ENCODE measurements around the gene UBE2J2. TPM values are rescaled to one million over a fixed set of nuclear protein-coding genes. Genes with fewer than 3 reads are reported as not detected.

Gene UBE2J2
- total RNA-seq, 2 experiments from 2014 or later, result 48.5 to 49.7 TPM

DNA sequence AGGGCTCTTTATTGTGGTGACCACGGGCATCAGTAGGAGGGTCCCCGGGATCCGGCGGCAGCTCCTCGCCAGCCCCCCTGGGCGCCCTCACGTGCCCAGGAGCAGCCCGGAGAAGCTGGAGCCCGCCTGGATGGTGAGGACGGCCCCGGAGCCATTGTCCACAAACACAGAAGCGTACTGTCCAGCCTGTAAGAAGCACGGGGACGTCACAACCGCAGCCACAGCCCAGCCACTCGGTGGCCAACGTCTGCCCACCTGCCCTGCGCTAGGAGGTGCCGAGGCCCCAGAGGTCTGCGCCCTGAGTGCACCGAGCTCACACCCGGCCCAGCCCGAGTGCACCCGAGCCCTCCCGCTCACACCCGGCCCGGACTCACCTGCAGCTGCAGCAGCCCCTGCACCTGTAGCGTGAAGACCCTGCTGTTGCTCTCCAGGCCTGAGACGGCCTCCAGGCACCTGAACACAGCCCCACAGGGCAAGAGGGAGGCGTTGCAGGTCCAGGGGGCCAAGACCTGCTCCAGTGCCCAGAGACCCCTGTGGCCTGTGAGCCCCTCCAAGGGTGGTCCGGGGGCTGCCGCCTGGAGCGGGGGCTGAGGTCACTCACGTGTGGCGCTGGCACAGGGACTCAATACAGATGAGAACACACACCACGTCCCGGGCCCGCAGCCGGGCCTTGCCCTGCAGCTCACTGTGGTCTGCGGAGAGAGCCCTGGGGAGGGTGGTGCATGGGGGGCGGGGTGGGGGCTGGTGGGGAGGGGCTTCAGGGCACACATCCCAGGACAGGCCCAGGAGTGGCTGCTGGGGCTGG, 31.0 kb downstream of the UBE2J2 start:
- Mint-ChIP-seq H3K9me3 (no peaks in the 10 kb centered on the region), H3K4me1 (ENCODE audit: low read depth) (no peaks in the 10 kb centered on the region), H3K36me3 (ENCODE audit: low read depth) (no peaks in the 10 kb centered on the region), H3K4me3 (no peak overlapping the region), H3K27me3 (ENCODE audit: low read depth) (peaks cover 5% of the 10 kb centered on the region), H3K27ac (no peak overlapping the region)
- CTCF ChIA-PET, result interaction anchor here (0.8 to 1.2 kb wide), 2 partner anchors 8 to 120 kb away, joined by 3 to 4 read pairs; no protein-coding TSS in a partner anchor
- intact Hi-C loops (cut with micrococcal nuclease), result no loop called here
- no peak for DNase-seq

DNA sequence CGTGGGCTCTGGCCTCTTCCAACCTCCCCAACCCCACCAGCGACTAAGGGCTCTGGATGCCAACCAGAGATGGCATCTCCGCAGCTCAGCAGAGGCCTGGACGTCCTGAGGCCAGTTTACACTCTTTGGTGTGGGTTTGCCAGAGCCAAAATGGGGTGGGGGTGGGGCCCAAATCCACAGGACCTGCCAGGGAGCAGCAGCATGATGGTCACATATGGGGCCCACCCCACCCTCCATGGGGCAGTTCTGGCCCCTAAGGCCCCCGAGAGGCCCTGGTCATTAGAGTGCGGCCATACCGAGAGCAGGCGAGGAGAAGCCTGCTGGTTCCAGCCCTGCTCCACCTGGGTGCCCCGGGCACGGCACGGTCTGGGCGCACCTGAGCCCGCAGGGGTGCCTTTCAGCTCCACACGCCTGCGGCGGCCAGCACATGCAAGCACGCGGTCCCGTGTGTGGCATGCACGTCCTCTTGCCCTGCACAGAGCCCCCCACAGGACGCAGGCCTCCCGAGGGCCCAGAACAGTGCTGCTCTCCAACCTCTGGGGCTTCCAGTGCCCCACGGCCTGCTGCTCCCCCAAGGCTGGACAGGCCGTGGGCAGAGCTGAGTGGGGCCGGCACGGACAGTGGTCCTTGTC, 31.9 kb downstream of the UBE2J2 start:
- peaks cover 5% of the 10 kb centered on the region for H3K27me3 Mint-ChIP-seq (ENCODE audit: low read depth)
- no peak for DNase-seq
- no peak overlapping the region for H3K27ac Mint-ChIP-seq
- intact Hi-C loops (cut with micrococcal nuclease), result no loop called here
- CTCF ChIA-PET, result interaction anchor here (0.8 to 1.2 kb wide), 2 partner anchors 9 to 119 kb away, joined by 3 to 4 read pairs; no protein-coding TSS in a partner anchor
- no peak overlapping the region for H3K4me3 Mint-ChIP-seq
- no peaks in the 10 kb centered on the region for H3K36me3 Mint-ChIP-seq (ENCODE audit: low read depth)
- H3K4me1 Mint-ChIP-seq (ENCODE audit: low read depth), result no peaks in the 10 kb centered on the region
- no peaks in the 10 kb centered on the region for H3K9me3 Mint-ChIP-seq

DNA sequence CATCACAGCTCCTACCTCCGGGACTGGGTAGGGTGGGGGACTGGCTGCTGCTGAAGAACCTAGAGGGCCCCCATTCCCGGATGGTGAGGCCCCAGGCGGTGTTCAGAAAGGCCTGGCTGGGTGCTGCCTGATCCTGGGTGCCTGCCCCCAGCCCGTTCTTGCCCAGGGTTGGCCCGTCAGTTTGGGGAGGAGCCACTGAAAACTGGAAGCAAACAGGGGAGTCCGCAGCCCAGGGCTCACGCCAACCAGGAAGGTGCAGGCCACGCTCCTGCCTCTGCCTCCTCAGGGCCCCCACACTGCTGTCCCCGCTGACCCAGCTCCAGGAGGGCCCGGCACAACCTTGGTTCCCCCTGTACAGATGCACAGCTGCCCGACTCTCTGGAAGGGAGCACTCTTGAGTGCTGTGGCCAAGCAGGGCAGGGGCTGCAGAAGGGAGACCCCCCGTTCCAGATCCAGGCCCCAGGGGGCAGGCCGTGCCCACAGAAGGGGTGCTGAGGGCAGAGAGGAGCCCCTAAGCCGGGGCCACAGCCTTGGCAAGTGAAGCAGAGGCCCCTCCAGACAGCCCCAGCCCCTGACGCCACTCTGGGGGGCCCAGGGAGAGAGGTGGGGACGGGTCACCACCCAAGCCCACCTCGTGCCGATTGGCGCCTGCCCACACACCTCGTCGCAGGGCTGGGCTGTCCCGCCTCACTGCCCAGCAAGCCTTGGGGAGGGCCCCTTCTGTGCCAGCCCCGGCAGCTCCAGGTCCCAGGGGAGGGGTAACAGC, 32.6 kb downstream of the UBE2J2 start:
- Mint-ChIP-seq H3K4me1 (ENCODE audit: low read depth) (no peaks in the 10 kb centered on the region), H3K9me3 (no peaks in the 10 kb centered on the region), H3K27me3 (ENCODE audit: low read depth) (peaks cover 4% of the 10 kb centered on the region), H3K36me3 (ENCODE audit: low read depth) (no peaks in the 10 kb centered on the region), H3K27ac (no peak overlapping the region), H3K4me3 (no peak overlapping the region)
- intact Hi-C loops (cut with micrococcal nuclease), result no loop called here
- CTCF ChIA-PET, result no interaction called here
- no peak for DNase-seq

- Mint-ChIP-seq H3K4me3 (no peak overlapping the region), H3K27ac (no peak overlapping the region), H3K9me3 (no peaks in the 10 kb centered on the region), H3K36me3 (ENCODE audit: low read depth) (no peaks in the 10 kb centered on the region), H3K4me1 (ENCODE audit: low read depth) (no peaks in the 10 kb centered on the region), H3K27me3 (ENCODE audit: low read depth) (peaks cover 3% of the 10 kb centered on the region)
- intact Hi-C loops (cut with micrococcal nuclease), result no loop called here
- DNase-seq, result no peak
- CTCF ChIA-PET, result no interaction called here
Observed at GRCh38 chr1:1240348-1240732, 33.3 kb downstream of the UBE2J2 start.

GRCh38 chr1:1239614-1240347, 33.9 kb downstream of the UBE2J2 start:
- Mint-ChIP-seq H3K36me3 (ENCODE audit: low read depth) (no peaks in the 10 kb centered on the region), H3K4me3 (no peak overlapping the region), H3K27me3 (ENCODE audit: low read depth) (peaks cover 3% of the 10 kb centered on the region), H3K27ac (no peak overlapping the region), H3K9me3 (no peaks in the 10 kb centered on the region), H3K4me1 (ENCODE audit: low read depth) (no peaks in the 10 kb centered on the region)
- CTCF ChIA-PET, result interaction anchor here (0.6 to 0.8 kb wide), 2 partner anchors 117 to 130 kb away, joined by 3 to 4 read pairs; no protein-coding TSS in a partner anchor
- intact Hi-C loops (cut with micrococcal nuclease), result loop anchor here (10.0 kb wide), 1 partner anchor 205 kb away; no protein-coding TSS in a partner anchor
- DNase-seq, result no peak

DNA sequence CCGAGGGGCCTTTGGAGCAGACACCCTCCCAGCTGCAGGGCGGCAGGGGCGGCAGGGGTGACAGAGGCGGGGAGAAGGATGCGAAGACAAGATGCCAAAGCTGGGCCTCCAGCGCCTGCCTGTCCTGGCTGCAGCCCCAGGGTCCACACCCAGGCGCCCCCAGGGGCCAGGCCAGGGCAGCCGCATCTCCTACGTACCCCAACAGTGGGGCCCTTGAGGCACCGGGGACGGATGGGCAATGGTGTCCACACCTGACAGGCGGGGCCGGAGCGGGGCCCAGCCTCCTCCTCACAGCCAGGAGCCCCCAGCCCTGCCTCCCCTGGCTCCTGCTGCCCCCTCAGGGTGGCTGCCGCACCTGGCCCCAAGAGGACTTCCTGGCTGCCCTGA, 34.4 kb downstream of the UBE2J2 start:
- peaks cover 3% of the 10 kb centered on the region for H3K27me3 Mint-ChIP-seq (ENCODE audit: low read depth)
- peaks cover 5% of the 10 kb centered on the region for H3K4me1 Mint-ChIP-seq (ENCODE audit: low read depth)
- intact Hi-C loops (cut with micrococcal nuclease), result loop anchor here (10.0 kb wide), 1 partner anchor 204 kb away; no protein-coding TSS in a partner anchor
- H3K27ac Mint-ChIP-seq, result no peak overlapping the region
- H3K36me3 Mint-ChIP-seq (ENCODE audit: low read depth), result peaks cover 2% of the 10 kb centered on the region
- no peaks in the 10 kb centered on the region for H3K9me3 Mint-ChIP-seq
- no peak overlapping the region for H3K4me3 Mint-ChIP-seq
- DNase-seq, result no peak
- CTCF ChIA-PET, result interaction anchor here (0.6 to 0.8 kb wide), 2 partner anchors 117 to 130 kb away, joined by 3 to 4 read pairs; no protein-coding TSS in a partner anchor

GRCh38 chr1:1238702-1239178, 34.9 kb downstream of the UBE2J2 start:
- Mint-ChIP-seq H3K4me1 (ENCODE audit: low read depth) (peaks cover 10% of the 10 kb centered on the region), H3K27me3 (ENCODE audit: low read depth) (peaks cover 3% of the 10 kb centered on the region), H3K9me3 (no peaks in the 10 kb centered on the region), H3K4me3 (no peak overlapping the region), H3K36me3 (ENCODE audit: low read depth) (peaks cover 6% of the 10 kb centered on the region), H3K27ac (no peak overlapping the region)
- intact Hi-C loops (cut with micrococcal nuclease), result loop anchor here (10.0 kb wide), 1 partner anchor 204 kb away; no protein-coding TSS in a partner anchor
- CTCF ChIA-PET, result interaction anchor here (0.7 to 0.8 kb wide), 2 partner anchors 116 to 117 kb away, joined by 3 to 4 read pairs; no protein-coding TSS in a partner anchor
- no peak for DNase-seq

DNA sequence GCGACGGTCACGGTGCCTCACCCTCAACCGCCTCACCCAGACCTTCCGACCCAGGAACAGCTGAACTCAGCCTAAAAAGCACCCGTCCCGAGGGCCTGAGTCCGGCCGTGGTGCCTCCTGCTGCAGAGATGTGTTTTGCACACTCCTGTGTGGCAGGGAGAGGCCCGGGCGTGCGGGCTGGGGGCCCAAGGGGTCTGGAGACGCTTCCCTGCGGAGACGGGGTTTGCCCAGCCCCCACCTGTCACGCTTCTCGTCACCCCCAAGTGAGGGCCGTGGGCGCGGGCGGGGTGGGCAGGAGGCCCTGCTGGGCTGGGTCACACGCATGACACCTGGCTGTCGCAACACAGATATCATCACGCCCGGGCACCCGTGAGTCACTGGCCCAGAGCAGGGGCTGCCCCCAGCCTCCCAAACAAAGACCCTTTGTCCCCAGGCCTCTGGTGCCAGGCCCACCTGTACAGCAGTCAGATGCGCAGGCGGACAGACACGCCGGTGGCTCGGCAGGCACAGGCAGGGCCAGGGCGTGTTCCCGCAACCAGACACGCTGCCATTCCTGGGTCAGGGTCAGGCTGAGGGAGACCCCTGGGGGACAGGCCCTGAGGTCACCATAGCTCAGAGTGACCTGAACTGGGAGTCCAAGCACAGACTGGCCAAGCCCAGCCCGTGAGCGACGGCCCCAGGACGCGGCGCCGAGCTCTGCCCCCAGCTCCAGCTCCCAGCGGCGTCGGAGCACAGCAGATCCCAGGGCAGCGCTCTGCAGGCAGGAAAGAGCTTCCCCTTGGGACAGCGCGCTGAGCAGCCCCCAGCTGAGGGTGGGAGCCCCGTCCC, 35.6 kb downstream of the UBE2J2 start:
- intact Hi-C loops (cut with micrococcal nuclease), result loop anchor here (10.0 kb wide), 1 partner anchor 203 kb away; no protein-coding TSS in a partner anchor
- Mint-ChIP-seq H3K36me3 (ENCODE audit: low read depth) (peaks cover 10% of the 10 kb centered on the region), H3K9me3 (no peaks in the 10 kb centered on the region), H3K4me1 (ENCODE audit: low read depth) (peaks cover 14% of the 10 kb centered on the region), H3K4me3 (no peak overlapping the region), H3K27ac (no peak overlapping the region), H3K27me3 (ENCODE audit: low read depth) (peaks cover 3% of the 10 kb centered on the region)
- CTCF ChIA-PET, result interaction anchor here (0.7 to 0.9 kb wide), 2 partner anchors 116 to 117 kb away, joined by 3 read pairs; no protein-coding TSS in a partner anchor
- no peak for DNase-seq

- CTCF ChIA-PET, result interaction anchor here (0.6 to 0.9 kb wide), 2 partner anchors 84 to 116 kb away, joined by 3 read pairs; no protein-coding TSS in a partner anchor
- Mint-ChIP-seq H3K4me3 (no peak overlapping the region), H3K27me3 (ENCODE audit: low read depth) (peaks cover 3% of the 10 kb centered on the region), H3K36me3 (ENCODE audit: low read depth) (peaks cover 10% of the 10 kb centered on the region), H3K9me3 (no peaks in the 10 kb centered on the region), H3K27ac (no peak overlapping the region), H3K4me1 (ENCODE audit: low read depth) (peaks cover 14% of the 10 kb centered on the region)
- intact Hi-C loops (cut with micrococcal nuclease), result loop anchor here (10.0 kb wide), 1 partner anchor 202 kb away; no protein-coding TSS in a partner anchor
- no peak for DNase-seq
Observed at GRCh38 chr1:1236945-1237873, 36.4 kb downstream of the UBE2J2 start.

DNA sequence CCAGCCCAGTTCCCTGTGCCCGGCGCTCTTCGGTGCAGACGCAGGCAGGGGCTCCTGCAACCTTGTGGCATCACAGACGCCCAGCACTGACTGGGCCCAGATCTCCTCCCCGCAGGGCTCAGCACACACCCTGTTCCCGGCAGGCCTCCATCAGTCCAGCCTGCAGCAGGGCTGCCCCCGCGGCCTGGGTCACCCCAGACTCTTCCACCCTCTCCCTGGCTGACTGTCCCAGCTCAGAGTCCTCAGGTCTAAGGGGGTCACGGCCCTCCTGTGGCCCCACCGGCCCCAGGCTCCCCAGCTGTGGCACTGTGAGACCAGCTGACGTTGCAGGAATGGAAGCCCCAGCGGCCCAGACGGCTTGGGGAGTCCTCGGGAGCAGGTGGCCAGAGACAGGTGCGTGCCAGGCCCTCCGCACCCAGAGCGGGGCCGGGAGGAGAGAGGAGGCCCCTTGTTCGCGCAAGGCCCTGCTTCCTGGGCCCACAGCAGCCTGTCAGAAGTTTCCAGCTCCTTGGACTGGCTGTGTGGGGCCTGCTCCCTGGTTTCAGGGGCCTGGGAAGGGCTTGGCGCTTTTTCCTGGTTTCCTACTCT, 37.4 kb downstream of the UBE2J2 start:
- intact Hi-C loops (cut with micrococcal nuclease), result loop anchor here (10.0 kb wide), 1 partner anchor 201 kb away; no protein-coding TSS in a partner anchor
- CTCF ChIA-PET, result no interaction called here
- H3K4me3 Mint-ChIP-seq, result no peak overlapping the region
- H3K9me3 Mint-ChIP-seq, result no peaks in the 10 kb centered on the region
- peaks cover 14% of the 10 kb centered on the region for H3K4me1 Mint-ChIP-seq (ENCODE audit: low read depth)
- no peak overlapping the region for H3K27ac Mint-ChIP-seq
- peaks cover 10% of the 10 kb centered on the region for H3K36me3 Mint-ChIP-seq (ENCODE audit: low read depth)
- DNase-seq, result no peak
- peaks cover 3% of the 10 kb centered on the region for H3K27me3 Mint-ChIP-seq (ENCODE audit: low read depth)
